Astrocyte of the spinal cord (primary cell): ENCODE data around the gene SLC4A9.

Source experiments
- DNase-seq: peaks from one replicate; pipeline ENCODE4 v3.0.0; 2011; ENCODE audit warnings: low read depth, low spot score
- H3K4me3 ChIP-seq: 2 replicates; pipeline ENCODE4 v1.5.1; 2011; ENCODE audit warnings: low read depth, mild to moderate bottlenecking, low read length, moderate library complexity
- CTCF ChIP-seq: IDR thresholded peaks from 2 replicates; pipeline ENCODE4 v1.5.1; 2012; ENCODE audit warnings: low read depth, mild to moderate bottlenecking, low read length, inconsistent platforms
- in situ Hi-C: cut with HindIII; loops from 2 replicates; pipeline ENCODE4 v1.10.0; 2017; ENCODE audit warnings: low sequenced_read_pairs

SLC4A9 gene

GRCh38 chr5:140347360-140347759 lies 12.6 kb upstream of the SLC4A9 start:
- no peak for DNase-seq
- H3K4me3 ChIP-seq = no peak overlapping the region
- no peak for TF ChIP-seq CTCF
- in situ Hi-C loops = no loop called here

GRCh38 chr5:140348104-140348503 lies 11.9 kb upstream of the SLC4A9 start:
- no peak overlapping the region for H3K4me3 ChIP-seq
- in situ Hi-C loops = no loop called here
- TF ChIP-seq CTCF = no peak
- no peak for DNase-seq

GRCh38 chr5:140349244-140349643 lies 10.8 kb upstream of the SLC4A9 start:
- no peak for DNase-seq
- TF ChIP-seq CTCF = no peak
- in situ Hi-C loops = no loop called here
- no peak overlapping the region for H3K4me3 ChIP-seq

GRCh38 chr5:140351609-140352334 lies 8.2 kb upstream of the SLC4A9 start:
- H3K4me3 ChIP-seq = no peak overlapping the region
- in situ Hi-C loops = no loop called here
- DNase-seq = peak; percentile 75
- TF ChIP-seq CTCF = peak; percentile 81

GRCh38 chr5:140355546-140355945 lies 4.4 kb upstream of the SLC4A9 start:
- no peak for DNase-seq
- in situ Hi-C loops = no loop called here
- no peak for TF ChIP-seq CTCF
- no peak overlapping the region for H3K4me3 ChIP-seq

GRCh38 chr5:140356853-140357725 lies 2.9 kb upstream of the SLC4A9 start:
- no peak for TF ChIP-seq CTCF
- H3K4me3 ChIP-seq = no peak overlapping the region
- in situ Hi-C loops = no loop called here
- no peak for DNase-seq
